Stomach (tissue), 4 donors: ENCODE results near the gene MAP7.

ENCODE experiments used
- CTCF ChIP-seq, 7 experiments: fragments of 450-650 bp in 4 of 7; fragments of 200-600 bp in 3 of 7; sonication (generic) in 3 of 7; IDR thresholded peaks; one replicate each; pipeline ENCODE4 v1.5.1; 2016 to 2019; ENCODE audit warnings: antibody characterized with exemption in 7 of 7, control low read depth in 2 of 7, mild to moderate bottlenecking in 1 of 7
- POLR2AphosphoS5 ChIP-seq, 3 donors: sonication (generic); formaldehyde crosslinking; IDR thresholded peaks; one replicate each; pipeline ENCODE4 v1.6.1; 2016; ENCODE audit warnings: antibody characterized with exemption in 3 of 3

- TF ChIP-seq CTCF (IDR thresholded peaks at IDR 0.05) (peak in 5 of 7 experiments; percentile 67 to 80 (median 71)), POLR2AphosphoS5 (IDR thresholded peaks at IDR 0.05) (peak in 1 of 3 donors; percentile 36)
Observed at GRCh38 chr6:136317021-136317694, 233.1 kb downstream of the MAP7 start.
